ENCODE measurements around the gene MS4A15.

GRCh38 chr11:60769811-60770210, 13.1 kb downstream of the MS4A15 start:
- TF ChIP-seq GABPA (IDR thresholded peaks at IDR 0.05; ENCODE audit: low read depth) = no peak
- TF ChIP-seq CTCF (IDR thresholded peaks at IDR 0.05; ENCODE audit: insufficient read depth, low read length) = no peak
